Activated naive CD4-positive, alpha-beta T cell treated with anti-CD3 and anti-CD28 coated beads, Interleukin-2, amount 50 U/mL, for 24 hours (primary cell): ENCODE data around the gene CYTH3.
A peak's percentile ranks its signal among the peaks of the same experiment; 100 is the strongest.

ENCODE experiments used
- H3K27ac Mint-ChIP-seq: one replicate; pipeline ENCODE4 v1.8.0; 2021; ENCODE audit warnings: mild to moderate bottlenecking, mixed read lengths
- H3K27me3 Mint-ChIP-seq: one replicate; pipeline ENCODE4 v1.8.0; 2021; ENCODE audit warnings: mixed read lengths
- H3K36me3 Mint-ChIP-seq: one replicate; pipeline ENCODE4 v1.8.0; 2021; ENCODE audit warnings: mixed read lengths
- H3K4me1 Mint-ChIP-seq: one replicate; pipeline ENCODE4 v1.8.0; 2021; ENCODE audit warnings: mixed read lengths
- H3K4me3 Mint-ChIP-seq: one replicate; pipeline ENCODE4 v1.8.0; 2021; ENCODE audit warnings: mild to moderate bottlenecking, mixed read lengths
- H3K9me3 Mint-ChIP-seq: one replicate; pipeline ENCODE4 v1.8.0; 2021; ENCODE audit warnings: mixed read lengths

Gene CYTH3

GRCh38 chr7:6252748-6253147 is 19.7 kb downstream of the CYTH3 start:
- no peaks in the 10 kb centered on the region for H3K27me3 Mint-ChIP-seq
- H3K36me3 Mint-ChIP-seq: no peaks in the 10 kb centered on the region
- peaks cover 33% of the 10 kb centered on the region for H3K4me1 Mint-ChIP-seq
- H3K27ac Mint-ChIP-seq: no peak overlapping the region
- H3K9me3 Mint-ChIP-seq: no peaks in the 10 kb centered on the region
- no peak overlapping the region for H3K4me3 Mint-ChIP-seq

- Mint-ChIP-seq H3K4me1 (peaks cover 29% of the 10 kb centered on the region), H3K9me3 (no peaks in the 10 kb centered on the region), H3K27me3 (no peaks in the 10 kb centered on the region), H3K36me3 (no peaks in the 10 kb centered on the region), H3K4me3 (no peak overlapping the region), H3K27ac (no peak overlapping the region)
Observed at GRCh38 chr7:6252341-6252746, 20.1 kb downstream of the CYTH3 start.

GRCh38 chr7:6251653-6252052 is 20.8 kb downstream of the CYTH3 start:
- peaks cover 22% of the 10 kb centered on the region for H3K4me1 Mint-ChIP-seq
- no peaks in the 10 kb centered on the region for H3K27me3 Mint-ChIP-seq
- no peak overlapping the region for H3K4me3 Mint-ChIP-seq
- no peak overlapping the region for H3K27ac Mint-ChIP-seq
- no peaks in the 10 kb centered on the region for H3K36me3 Mint-ChIP-seq
- H3K9me3 Mint-ChIP-seq: no peaks in the 10 kb centered on the region

GRCh38 chr7:6250364-6250833 is 22.0 kb downstream of the CYTH3 start:
- peaks cover 13% of the 10 kb centered on the region for H3K4me1 Mint-ChIP-seq
- H3K27me3 Mint-ChIP-seq: no peaks in the 10 kb centered on the region
- no peaks in the 10 kb centered on the region for H3K36me3 Mint-ChIP-seq
- no peaks in the 10 kb centered on the region for H3K9me3 Mint-ChIP-seq
- no peak overlapping the region for H3K27ac Mint-ChIP-seq
- H3K4me3 Mint-ChIP-seq: no peak overlapping the region

- Mint-ChIP-seq H3K27me3 (no peaks in the 10 kb centered on the region), H3K4me3 (no peak overlapping the region), H3K27ac (no peak overlapping the region), H3K36me3 (no peaks in the 10 kb centered on the region), H3K9me3 (no peaks in the 10 kb centered on the region), H3K4me1 (peaks cover 10% of the 10 kb centered on the region)
Observed at GRCh38 chr7:6249043-6249442, 23.4 kb downstream of the CYTH3 start.

- H3K27me3 Mint-ChIP-seq: no peaks in the 10 kb centered on the region
- H3K36me3 Mint-ChIP-seq: no peaks in the 10 kb centered on the region
- no peaks in the 10 kb centered on the region for H3K9me3 Mint-ChIP-seq
- peaks cover 10% of the 10 kb centered on the region for H3K4me1 Mint-ChIP-seq
- H3K27ac Mint-ChIP-seq: no peak overlapping the region
- no peak overlapping the region for H3K4me3 Mint-ChIP-seq
Observed at GRCh38 chr7:6248581-6248980, 23.8 kb downstream of the CYTH3 start.

- no peak overlapping the region for H3K4me3 Mint-ChIP-seq
- no peaks in the 10 kb centered on the region for H3K27me3 Mint-ChIP-seq
- H3K4me1 Mint-ChIP-seq: peaks cover 6% of the 10 kb centered on the region
- no peaks in the 10 kb centered on the region for H3K9me3 Mint-ChIP-seq
- H3K27ac Mint-ChIP-seq: no peak overlapping the region
- no peaks in the 10 kb centered on the region for H3K36me3 Mint-ChIP-seq
Observed at GRCh38 chr7:6246251-6246917, 26.0 kb downstream of the CYTH3 start.

- Mint-ChIP-seq H3K9me3 (no peaks in the 10 kb centered on the region), H3K27ac (no peak overlapping the region), H3K4me3 (no peak overlapping the region), H3K27me3 (no peaks in the 10 kb centered on the region), H3K36me3 (no peaks in the 10 kb centered on the region), H3K4me1 (no peaks in the 10 kb centered on the region)
Observed at GRCh38 chr7:6244021-6244420, 28.4 kb downstream of the CYTH3 start.

- Mint-ChIP-seq H3K27me3 (no peaks in the 10 kb centered on the region), H3K4me3 (no peak overlapping the region), H3K27ac (no peak overlapping the region), H3K36me3 (no peaks in the 10 kb centered on the region), H3K9me3 (no peaks in the 10 kb centered on the region), H3K4me1 (no peaks in the 10 kb centered on the region)
Observed at GRCh38 chr7:6243168-6243567, 29.3 kb downstream of the CYTH3 start.

- no peak overlapping the region for H3K27ac Mint-ChIP-seq
- H3K36me3 Mint-ChIP-seq: no peaks in the 10 kb centered on the region
- H3K9me3 Mint-ChIP-seq: no peaks in the 10 kb centered on the region
- H3K4me3 Mint-ChIP-seq: no peak overlapping the region
- H3K4me1 Mint-ChIP-seq: no peaks in the 10 kb centered on the region
- H3K27me3 Mint-ChIP-seq: no peaks in the 10 kb centered on the region
Observed at GRCh38 chr7:6242561-6242960, 29.9 kb downstream of the CYTH3 start.

- Mint-ChIP-seq H3K36me3 (no peaks in the 10 kb centered on the region), H3K4me3 (no peak overlapping the region), H3K27ac (no peak overlapping the region), H3K27me3 (no peaks in the 10 kb centered on the region), H3K9me3 (no peaks in the 10 kb centered on the region), H3K4me1 (no peaks in the 10 kb centered on the region)
Observed at GRCh38 chr7:6241607-6241973, 30.8 kb downstream of the CYTH3 start.

GRCh38 chr7:6238309-6238925 is 34.0 kb downstream of the CYTH3 start:
- Mint-ChIP-seq H3K27ac (no peak overlapping the region), H3K27me3 (no peaks in the 10 kb centered on the region), H3K36me3 (no peaks in the 10 kb centered on the region), H3K4me1 (peaks cover 12% of the 10 kb centered on the region), H3K9me3 (no peaks in the 10 kb centered on the region), H3K4me3 (no peak overlapping the region)

GRCh38 chr7:6237730-6238129 is 34.7 kb downstream of the CYTH3 start:
- no peaks in the 10 kb centered on the region for H3K9me3 Mint-ChIP-seq
- no peaks in the 10 kb centered on the region for H3K27me3 Mint-ChIP-seq
- peaks cover 18% of the 10 kb centered on the region for H3K4me1 Mint-ChIP-seq
- no peak overlapping the region for H3K4me3 Mint-ChIP-seq
- H3K27ac Mint-ChIP-seq: no peak overlapping the region
- H3K36me3 Mint-ChIP-seq: no peaks in the 10 kb centered on the region

- peaks cover 23% of the 10 kb centered on the region for H3K4me1 Mint-ChIP-seq
Observed at GRCh38 chr7:6237011-6237410, 35.4 kb downstream of the CYTH3 start.

GRCh38 chr7:6235029-6235871 is 37.2 kb downstream of the CYTH3 start:
- Mint-ChIP-seq H3K27me3 (no peaks in the 10 kb centered on the region), H3K4me3 (no peak overlapping the region), H3K36me3 (no peaks in the 10 kb centered on the region), H3K27ac (peak overlapping the region; percentile 19), H3K4me1 (peaks cover 23% of the 10 kb centered on the region), H3K9me3 (no peaks in the 10 kb centered on the region)

More at GRCh38 chr7:6237011-6237410, 35.4 kb downstream of the CYTH3 start:
- Mint-ChIP-seq H3K27ac (no peak overlapping the region), H3K9me3 (no peaks in the 10 kb centered on the region), H3K36me3 (no peaks in the 10 kb centered on the region), H3K27me3 (no peaks in the 10 kb centered on the region), H3K4me3 (no peak overlapping the region)

GRCh38 chr7:6234384-6234783 is 38.0 kb downstream of the CYTH3 start:
- H3K27ac Mint-ChIP-seq: no peak overlapping the region
- H3K36me3 Mint-ChIP-seq: no peaks in the 10 kb centered on the region
- no peaks in the 10 kb centered on the region for H3K9me3 Mint-ChIP-seq
- peaks cover 23% of the 10 kb centered on the region for H3K4me1 Mint-ChIP-seq
- no peaks in the 10 kb centered on the region for H3K27me3 Mint-ChIP-seq
- H3K4me3 Mint-ChIP-seq: no peak overlapping the region
